ENCODE data around the gene DUSP3.
A peak's percentile ranks its signal among the peaks of the same experiment; 100 is the strongest.

The DUSP3 gene

GRCh38 chr17:43778337-43779144, at the start of gene DUSP3:
Gene DUSP3 (minus strand): TSS chr17:43778977. CDS start chr17:43778924, 53 bp downstream.
- DNase-seq, result peak; percentile 11 to 97 (median 80)

GRCh38 chr17:43827596-43827995, 48.8 kb upstream of the DUSP3 start:
- DNase-seq, result no peak

GRCh38 chr17:43826206-43826605, 47.4 kb upstream of the DUSP3 start:
- DNase-seq, result no peak

GRCh38 chr17:43825567-43825966, 46.8 kb upstream of the DUSP3 start:
- DNase-seq, result no peak

- peak in 12 of 56 donors; percentile 3 to 55 (median 14) for DNase-seq
Observed at GRCh38 chr17:43823350-43824084, 44.7 kb upstream of the DUSP3 start.

GRCh38 chr17:43822570-43823190, 43.9 kb upstream of the DUSP3 start:
- no peak for DNase-seq

GRCh38 chr17:43820759-43821158, 42.0 kb upstream of the DUSP3 start:
- no peak for DNase-seq

- no peak for DNase-seq
Observed at GRCh38 chr17:43818966-43819365, 40.2 kb upstream of the DUSP3 start.

GRCh38 chr17:43817826-43818225, 39.0 kb upstream of the DUSP3 start:
- DNase-seq, result no peak

GRCh38 chr17:43816336-43817320, 37.9 kb upstream of the DUSP3 start:
- DNase-seq, result no peak

GRCh38 chr17:43814714-43815113, 35.9 kb upstream of the DUSP3 start:
- no peak for DNase-seq

GRCh38 chr17:43814026-43814425, 35.2 kb upstream of the DUSP3 start:
- no peak for DNase-seq

GRCh38 chr17:43813386-43813785, 34.6 kb upstream of the DUSP3 start:
- no peak for DNase-seq

GRCh38 chr17:43812396-43813265, 33.9 kb upstream of the DUSP3 start:
- DNase-seq, result no peak

- DNase-seq, result no peak
Observed at GRCh38 chr17:43810823-43811222, 32.0 kb upstream of the DUSP3 start.

GRCh38 chr17:43810226-43810715, 31.5 kb upstream of the DUSP3 start:
- no peak for DNase-seq

- DNase-seq, result no peak
Observed at GRCh38 chr17:43809121-43809520, 30.3 kb upstream of the DUSP3 start.

- no peak for DNase-seq
Observed at GRCh38 chr17:43808076-43808475, 29.3 kb upstream of the DUSP3 start.

- DNase-seq, result no peak
Observed at GRCh38 chr17:43805117-43805516, 26.3 kb upstream of the DUSP3 start.

GRCh38 chr17:43803758-43804157, 25.0 kb upstream of the DUSP3 start:
- no peak for DNase-seq
